GM18867 (cell line): ENCODE measurements around the gene GFRA1.
"Not testable (repeated sequence)": the region's sequence is repeated elsewhere in the genome, so short reads cannot be mapped to it uniquely, and the experiment has no call there.

ENCODE experiments used
- ATAC-seq: cut with Tn5 transposase; IDR thresholded peaks from one replicate; pipeline ENCODE4 v1.9.1; 2021; ENCODE audit warnings: mild to moderate bottlenecking, moderate library complexity; ENCODE audit not compliant: unreplicated experiment

GFRA1 gene

GRCh38 chr10:116076621-116077020, 196.4 kb downstream of the GFRA1 start:
- no peak for ATAC-seq

- ATAC-seq, result no peak
These were observed 199.5 kb downstream of the GFRA1 start for GRCh38 chr10:116073510-116073909.

GRCh38 chr10:116073001-116073400, 200.0 kb downstream of the GFRA1 start:
- ATAC-seq, result no peak

- no peak for ATAC-seq
These were observed 201.4 kb downstream of the GFRA1 start for GRCh38 chr10:116071453-116072148.

- no peak for ATAC-seq
These were observed 202.2 kb downstream of the GFRA1 start for GRCh38 chr10:116070743-116071320.

GRCh38 chr10:116069856-116070255, 203.2 kb downstream of the GFRA1 start:
- ATAC-seq, result no peak

- ATAC-seq, result no peak
These were observed 205.2 kb downstream of the GFRA1 start for GRCh38 chr10:116067825-116068224.

- no peak for ATAC-seq
These were observed 209.9 kb downstream of the GFRA1 start for GRCh38 chr10:116063107-116063506.

GRCh38 chr10:116060864-116061263, 212.1 kb downstream of the GFRA1 start:
- ATAC-seq, result no peak

- ATAC-seq, result no peak
These were observed 213.7 kb downstream of the GFRA1 start for GRCh38 chr10:116059320-116059719.

- ATAC-seq, result no peak
These were observed 216.3 kb downstream of the GFRA1 start for GRCh38 chr10:116056445-116057293.

GRCh38 chr10:116055917-116056252, 217.1 kb downstream of the GFRA1 start:
- no peak for ATAC-seq

GRCh38 chr10:116055252-116055916, 217.6 kb downstream of the GFRA1 start:
- no peak for ATAC-seq

- no peak for ATAC-seq
These were observed 219.1 kb downstream of the GFRA1 start for GRCh38 chr10:116053910-116054309.

GRCh38 chr10:116053009-116053730, 219.8 kb downstream of the GFRA1 start:
- not testable (repeated sequence) for ATAC-seq

GRCh38 chr10:116052522-116052921, 220.5 kb downstream of the GFRA1 start:
- ATAC-seq, result not testable (repeated sequence)

- no peak for ATAC-seq
These were observed 223.1 kb downstream of the GFRA1 start for GRCh38 chr10:116049974-116050304.

GRCh38 chr10:116049158-116049973, 223.6 kb downstream of the GFRA1 start:
- no peak for ATAC-seq

GRCh38 chr10:116045366-116046356, 227.3 kb downstream of the GFRA1 start:
- no peak for ATAC-seq
